Measurements from ENCODE around the gene PCDHGA8.
"Not testable (repeated sequence)": the region's sequence is repeated elsewhere in the genome, so short reads cannot be mapped to it uniquely, and the experiment has no call there.

PCDHGA8 gene

GRCh38 chr5:141432308-141432707, 39.9 kb downstream of the PCDHGA8 start:
- peak overlapping the region; percentile 30 for H3K4me3 Mint-ChIP-seq
- peaks cover 48% of the 10 kb centered on the region for H3K27me3 Mint-ChIP-seq
- H3K36me3 Mint-ChIP-seq: peaks cover 22% of the 10 kb centered on the region
- peaks cover 37% of the 10 kb centered on the region for H3K9me3 Mint-ChIP-seq
- peaks cover 16% of the 10 kb centered on the region for H3K4me1 Mint-ChIP-seq
- not testable (repeated sequence) for H3K27ac Mint-ChIP-seq

- H3K4me3 Mint-ChIP-seq: not testable (repeated sequence)
- Mint-ChIP-seq H3K27me3 (peaks cover 48% of the 10 kb centered on the region), H3K27ac (peak overlapping the region; percentile 46), H3K9me3 (peaks cover 37% of the 10 kb centered on the region), H3K4me1 (peaks cover 16% of the 10 kb centered on the region), H3K36me3 (peaks cover 22% of the 10 kb centered on the region)
Observed at GRCh38 chr5:141432726-141433125, 40.3 kb downstream of the PCDHGA8 start.

- H3K27ac Mint-ChIP-seq: no peak overlapping the region
- no peak overlapping the region for H3K4me3 Mint-ChIP-seq
- peaks cover 16% of the 10 kb centered on the region for H3K4me1 Mint-ChIP-seq
- H3K27me3 Mint-ChIP-seq: peaks cover 44% of the 10 kb centered on the region
- H3K36me3 Mint-ChIP-seq: peaks cover 20% of the 10 kb centered on the region
- H3K9me3 Mint-ChIP-seq: peaks cover 31% of the 10 kb centered on the region
Observed at GRCh38 chr5:141434006-141434405, 41.6 kb downstream of the PCDHGA8 start.

- H3K36me3 Mint-ChIP-seq: peaks cover 9% of the 10 kb centered on the region
- H3K4me3 Mint-ChIP-seq: no peak overlapping the region
- no peak overlapping the region for H3K27ac Mint-ChIP-seq
- peaks cover 17% of the 10 kb centered on the region for H3K9me3 Mint-ChIP-seq
- H3K4me1 Mint-ChIP-seq: no peaks in the 10 kb centered on the region
- H3K27me3 Mint-ChIP-seq: peaks cover 26% of the 10 kb centered on the region
Observed at GRCh38 chr5:141437221-141437620, 44.8 kb downstream of the PCDHGA8 start.

GRCh38 chr5:141439411-141440141, 47.1 kb downstream of the PCDHGA8 start:
- Mint-ChIP-seq H3K27me3 (peaks cover 21% of the 10 kb centered on the region), H3K4me1 (no peaks in the 10 kb centered on the region), H3K9me3 (peaks cover 17% of the 10 kb centered on the region), H3K27ac (no peak overlapping the region), H3K4me3 (no peak overlapping the region), H3K36me3 (peaks cover 1% of the 10 kb centered on the region)

- Mint-ChIP-seq H3K27me3 (peaks cover 22% of the 10 kb centered on the region), H3K9me3 (peaks cover 12% of the 10 kb centered on the region), H3K27ac (no peak overlapping the region)
Observed at GRCh38 chr5:141440341-141440740, 47.9 kb downstream of the PCDHGA8 start.

GRCh38 chr5:141441571-141442170, 49.2 kb downstream of the PCDHGA8 start:
- Mint-ChIP-seq H3K36me3 (no peaks in the 10 kb centered on the region), H3K4me3 (no peak overlapping the region), H3K9me3 (peaks cover 10% of the 10 kb centered on the region), H3K27ac (no peak overlapping the region), H3K27me3 (peaks cover 23% of the 10 kb centered on the region), H3K4me1 (no peaks in the 10 kb centered on the region)

More at GRCh38 chr5:141440341-141440740, 47.9 kb downstream of the PCDHGA8 start:
- Mint-ChIP-seq H3K4me1 (no peaks in the 10 kb centered on the region), H3K36me3 (no peaks in the 10 kb centered on the region), H3K4me3 (no peak overlapping the region)

All from activated naive CD4-positive, alpha-beta T cell treated with anti-CD3 and anti-CD28 coated beads, Interleukin-2, amount 50 U/mL, for 24 hours (primary cell).